Astrocyte (in vitro differentiated cells and primary cell): ENCODE data around the gene TAAR1.

ENCODE experiments used
- EZH2 ChIP-seq: IDR thresholded peaks from 2 replicates; pipeline ENCODE4 v1.6.1; 2012; ENCODE audit warnings: mild to moderate bottlenecking, low read length, inconsistent platforms; ENCODE audit not compliant: insufficient read depth
- TF ChIP-seq, protein P1 (sequence below): IDR thresholded peaks from 2 replicates; pipeline ENCODE4 v1.5.1; 2011; ENCODE audit warnings: low read depth, mild to moderate bottlenecking, inconsistent platforms, low read length, moderate library complexity; ENCODE audit not compliant: insufficient read depth

DNA sequence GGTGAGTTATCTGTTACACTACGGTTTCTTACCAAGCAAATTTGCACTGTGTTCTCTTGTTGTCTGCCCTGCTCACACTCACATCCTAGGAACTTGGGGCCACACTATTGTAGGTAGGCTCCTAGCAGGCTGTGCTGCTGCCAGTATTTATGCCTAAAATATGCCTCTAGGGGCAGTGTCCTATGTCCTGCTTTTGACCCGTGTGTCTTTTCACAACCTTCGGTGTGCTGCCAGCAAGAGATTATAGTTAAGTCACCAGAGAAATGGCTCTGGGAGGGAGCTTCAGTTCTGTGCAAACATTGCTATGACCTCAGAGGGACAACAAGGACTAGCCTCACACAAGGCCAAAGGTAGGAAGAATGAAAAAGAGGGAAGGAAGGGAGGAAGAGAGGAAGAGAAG, 60.5 kb downstream of the TAAR1 start:
- TF ChIP-seq, protein P1, sequence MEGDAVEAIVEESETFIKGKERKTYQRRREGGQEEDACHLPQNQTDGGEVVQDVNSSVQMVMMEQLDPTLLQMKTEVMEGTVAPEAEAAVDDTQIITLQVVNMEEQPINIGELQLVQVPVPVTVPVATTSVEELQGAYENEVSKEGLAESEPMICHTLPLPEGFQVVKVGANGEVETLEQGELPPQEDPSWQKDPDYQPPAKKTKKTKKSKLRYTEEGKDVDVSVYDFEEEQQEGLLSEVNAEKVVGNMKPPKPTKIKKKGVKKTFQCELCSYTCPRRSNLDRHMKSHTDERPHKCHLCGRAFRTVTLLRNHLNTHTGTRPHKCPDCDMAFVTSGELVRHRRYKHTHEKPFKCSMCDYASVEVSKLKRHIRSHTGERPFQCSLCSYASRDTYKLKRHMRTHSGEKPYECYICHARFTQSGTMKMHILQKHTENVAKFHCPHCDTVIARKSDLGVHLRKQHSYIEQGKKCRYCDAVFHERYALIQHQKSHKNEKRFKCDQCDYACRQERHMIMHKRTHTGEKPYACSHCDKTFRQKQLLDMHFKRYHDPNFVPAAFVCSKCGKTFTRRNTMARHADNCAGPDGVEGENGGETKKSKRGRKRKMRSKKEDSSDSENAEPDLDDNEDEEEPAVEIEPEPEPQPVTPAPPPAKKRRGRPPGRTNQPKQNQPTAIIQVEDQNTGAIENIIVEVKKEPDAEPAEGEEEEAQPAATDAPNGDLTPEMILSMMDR: no peak
- no peak for TF ChIP-seq EZH2
